GM12874 (cell line): ENCODE results near the gene PNCK.

Experiments used
- TF ChIP-seq, protein P1 (sequence below): IDR thresholded peaks from 2 replicates; pipeline ENCODE4 v1.5.1; 2011; ENCODE audit warnings: low read depth, mild to moderate bottlenecking, control low read depth, low read length, moderate library complexity; ENCODE audit not compliant: insufficient read depth

The PNCK gene

DNA sequence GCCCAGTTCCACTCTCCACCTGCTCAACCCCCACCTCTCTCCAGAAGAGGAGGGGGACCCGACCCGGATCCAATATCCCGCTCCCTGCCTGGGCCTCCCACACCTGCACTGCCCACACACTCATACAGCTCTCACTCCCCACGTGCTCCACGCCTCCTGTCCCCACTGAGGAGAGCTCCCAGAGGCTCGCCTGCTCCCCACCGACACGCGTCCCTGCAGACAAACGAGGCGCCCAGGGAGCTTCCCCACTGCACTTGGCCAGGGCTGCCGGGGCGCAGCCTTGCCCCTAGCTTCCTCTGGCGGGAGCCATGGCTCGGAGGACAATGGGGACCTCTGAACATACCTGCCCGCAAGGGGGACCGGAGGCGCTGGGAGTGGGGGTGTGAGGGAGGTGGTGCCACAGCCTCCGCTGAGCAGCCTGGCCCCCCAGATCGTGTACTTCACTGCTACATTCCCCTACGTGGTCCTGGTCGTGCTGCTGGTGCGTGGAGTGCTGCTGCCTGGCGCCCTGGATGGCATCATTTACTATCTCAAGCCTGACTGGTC lies 19.1 kb upstream of the PNCK start:
- TF ChIP-seq, protein P1, sequence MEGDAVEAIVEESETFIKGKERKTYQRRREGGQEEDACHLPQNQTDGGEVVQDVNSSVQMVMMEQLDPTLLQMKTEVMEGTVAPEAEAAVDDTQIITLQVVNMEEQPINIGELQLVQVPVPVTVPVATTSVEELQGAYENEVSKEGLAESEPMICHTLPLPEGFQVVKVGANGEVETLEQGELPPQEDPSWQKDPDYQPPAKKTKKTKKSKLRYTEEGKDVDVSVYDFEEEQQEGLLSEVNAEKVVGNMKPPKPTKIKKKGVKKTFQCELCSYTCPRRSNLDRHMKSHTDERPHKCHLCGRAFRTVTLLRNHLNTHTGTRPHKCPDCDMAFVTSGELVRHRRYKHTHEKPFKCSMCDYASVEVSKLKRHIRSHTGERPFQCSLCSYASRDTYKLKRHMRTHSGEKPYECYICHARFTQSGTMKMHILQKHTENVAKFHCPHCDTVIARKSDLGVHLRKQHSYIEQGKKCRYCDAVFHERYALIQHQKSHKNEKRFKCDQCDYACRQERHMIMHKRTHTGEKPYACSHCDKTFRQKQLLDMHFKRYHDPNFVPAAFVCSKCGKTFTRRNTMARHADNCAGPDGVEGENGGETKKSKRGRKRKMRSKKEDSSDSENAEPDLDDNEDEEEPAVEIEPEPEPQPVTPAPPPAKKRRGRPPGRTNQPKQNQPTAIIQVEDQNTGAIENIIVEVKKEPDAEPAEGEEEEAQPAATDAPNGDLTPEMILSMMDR = no peak

- TF ChIP-seq, protein P1 = no peak
Observed at GRCh38 chrX:153692003-153692402, 18.4 kb upstream of the PNCK start.

DNA sequence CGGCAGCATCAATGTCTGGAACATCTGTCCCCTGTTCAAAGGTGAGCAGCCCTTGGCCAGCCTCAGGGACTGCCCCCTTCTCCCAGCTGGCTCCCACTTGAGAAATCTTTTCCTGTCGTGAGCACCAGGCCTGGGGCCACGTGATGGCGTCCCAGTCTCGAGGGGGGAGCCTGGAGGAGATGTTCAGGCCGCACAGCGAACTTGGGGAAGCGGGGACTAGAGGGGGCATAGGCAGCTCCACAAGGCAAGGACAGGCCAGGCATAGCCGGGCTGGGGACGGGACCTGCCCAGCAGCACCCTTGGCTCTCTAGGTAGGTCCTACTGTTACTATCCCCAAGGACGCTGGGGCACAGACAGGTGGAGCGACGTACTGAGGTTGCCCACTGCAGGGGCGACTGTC lies 16.9 kb upstream of the PNCK start:
- TF ChIP-seq, protein P1 = no peak

DNA sequence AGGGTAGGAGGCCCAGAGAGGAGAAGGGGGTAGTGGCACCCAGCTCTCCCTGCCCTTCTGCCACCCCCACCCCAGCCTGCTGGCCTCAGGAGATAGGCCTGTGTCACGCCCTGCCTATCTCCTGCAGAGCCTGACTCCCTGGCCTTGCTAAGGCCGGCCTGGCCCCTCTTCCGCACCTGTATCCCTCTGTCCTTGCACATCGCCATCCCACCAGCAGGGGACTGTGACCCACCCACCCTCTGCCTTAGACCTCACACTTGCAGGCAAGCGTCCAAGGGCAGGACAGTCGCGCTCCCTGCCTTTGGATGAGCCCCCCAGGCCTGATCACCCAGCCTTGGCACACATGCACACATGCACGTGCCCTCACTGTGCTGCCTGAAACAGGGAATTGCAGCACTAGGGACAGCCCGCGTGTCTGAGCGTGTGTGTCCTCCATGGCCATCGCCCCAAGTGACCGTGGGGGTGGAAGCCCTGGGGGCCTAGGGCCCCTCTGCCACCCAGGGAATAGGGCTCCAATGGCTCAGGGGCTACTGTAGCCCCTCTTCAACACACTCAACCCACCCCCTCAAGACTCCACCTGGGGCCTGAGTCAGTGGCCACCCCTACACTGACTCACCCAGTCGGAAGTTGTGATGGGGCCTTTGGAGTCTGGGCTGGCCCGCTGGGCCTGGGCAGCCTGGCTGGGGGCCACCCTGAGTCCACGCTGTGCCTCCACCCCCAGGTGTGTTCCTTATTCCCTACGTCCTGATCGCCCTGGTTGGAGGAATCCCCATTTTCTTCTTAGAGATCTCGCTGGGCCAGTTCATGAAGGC lies 16.2 kb upstream of the PNCK start:
- TF ChIP-seq, protein P1 = no peak

- TF ChIP-seq, protein P1 = no peak
Observed at GRCh38 chrX:153688911-153689590, 15.4 kb upstream of the PNCK start.

GRCh38 chrX:153688506-153688905 lies 14.9 kb upstream of the PNCK start:
- TF ChIP-seq, protein P1 = no peak

- TF ChIP-seq, protein P1 = no peak
Observed at GRCh38 chrX:153688071-153688470, 14.5 kb upstream of the PNCK start.
